ENCODE data around the gene CELA3B.

GRCh38 chr1:22037520-22037919 is 60.7 kb downstream of the CELA3B start:
- no peak for TF ChIP-seq CTCF (IDR thresholded peaks at IDR 0.05 in 4 of 5, conservative IDR thresholded peaks at IDR 0.05 in 1 of 5)
- no peak for TF ChIP-seq POLR2A (IDR thresholded peaks at IDR 0.05)

Data from gastrocnemius medialis (tissue), 4 donors.